K562 (cell line): ENCODE data around the gene SNX30. TPM values are rescaled to one million over a fixed set of nuclear protein-coding genes. Genes with fewer than 3 reads are reported as not detected.

ENCODE experiments used
- ATAC-seq: fragments of 200-7000 bp; cut with Tn5 transposase; 3 replicates; pipeline ENCODE4 v1.9.1; 2020; ENCODE audit warnings: moderate library complexity
- Bru-seq: library from RNA; stranded (reverse); fragments of 400-500 nt; gene quantifications from one replicate; lab custom pipeline; 2021; lab: Mats Ljungman, UMichigan
- BruChase-seq, 2 experiments: library from RNA; stranded (reverse); fragments of 400-500 nt; gene quantifications; one replicate each; lab custom pipeline; 2021; lab: Mats Ljungman, UMichigan
- BruUV-seq: library from RNA; stranded (reverse); fragments of 400-500 nt; replicated peaks from 2 replicates; lab custom pipeline; 2021; lab: Mats Ljungman, UMichigan
- CTCF ChIA-PET: fragments of 300-600 bp; formaldehyde crosslinking; extraction: SDS; loops from one replicate; lab custom pipeline; 2021; ENCODE audit warnings: low intra/inter-chr PET ratio; lab: Yijun Ruan, JAX
- POLR2A ChIA-PET: fragments of 300-600, 350-650 bp; sonication (Branson Sonifier 250); formaldehyde crosslinking; extraction: SDS; loops from one replicate; lab custom pipeline; 2021; ENCODE audit warnings: antibody characterized with exemption, inconsistent platforms; lab: Yijun Ruan, JAX
- DNase-seq, 4 experiments: peaks; one replicate each; pipeline versions ENCODE4 v3.0.0 to v3.0.0-alpha.2; 2011 to 2018; ENCODE audit warnings: low spot score in 3 of 4, mixed read lengths in 3 of 4; ENCODE audit errors: extremely low read depth in 1 of 4
- FAIRE-seq: peaks from 2 replicates; lab custom pipeline; 2011; peaks lifted over from hg19 to GRCh38; lab: Jason Lieb, UNC
- H2AFZ ChIP-seq: 2 replicates; pipeline ENCODE4 v1.6.0; 2011; ENCODE audit warnings: low read depth, low read length, control low read depth, inconsistent platforms
- H3K27ac ChIP-seq: fragments of 200-600 bp; 3 replicates; pipeline ENCODE4 v1.8.0; 2011; ENCODE audit warnings: low read depth, mild to moderate bottlenecking, control low read depth, inconsistent platforms, low read length, moderate library complexity, mixed read lengths; ENCODE audit errors: extremely low read depth
- H3K27me3 ChIP-seq, 2 experiments: fragments of 300-600 bp in 1 of 2; 2 replicates in 1 of 2; 3 replicates in 1 of 2; pipeline versions ENCODE4 v1.6.0 to v1.8.0; 2011; ENCODE audit warnings: inconsistent platforms in 2 of 2, low read length in 2 of 2, mild to moderate bottlenecking in 1 of 2, mixed read lengths in 1 of 2, moderate library complexity in 1 of 2; ENCODE audit not compliant: control insufficient read depth in 2 of 2, insufficient read depth in 2 of 2
- H3K36me3 ChIP-seq: fragments of 300-600 bp; 3 replicates; pipeline ENCODE4 v1.8.0; 2011; ENCODE audit warnings: mild to moderate bottlenecking, low read length, inconsistent platforms; ENCODE audit not compliant: control insufficient read depth, insufficient read depth
- H3K4me1 ChIP-seq, 2 experiments: fragments of 200-600 bp in 1 of 2; replicated peaks in 1 of 2; 2 replicates in 1 of 2; 3 replicates in 1 of 2; pipeline versions ENCODE4 v1.5.1 to v1.8.0; 2011; ENCODE audit warnings: inconsistent platforms in 2 of 2, low read length in 2 of 2, mild to moderate bottlenecking in 1 of 2, mixed read lengths in 1 of 2, moderate library complexity in 1 of 2; ENCODE audit not compliant: control insufficient read depth in 2 of 2, insufficient read depth in 2 of 2
- H3K4me2 ChIP-seq: 2 replicates; pipeline ENCODE4 v1.6.1; 2011; ENCODE audit warnings: low read length, control low read depth, inconsistent platforms, mixed read lengths; ENCODE audit not compliant: insufficient read depth
- H3K4me3 ChIP-seq: fragments of 200-600 bp; sonication (generic), shearing (Covaris generic); 2 replicates; pipeline ENCODE4 v1.5.1; 2016; ENCODE audit warnings: control low read depth, inconsistent platforms
- H3K79me2 ChIP-seq: fragments of 200-600 bp; 3 replicates; pipeline ENCODE4 v1.8.0; 2011; ENCODE audit warnings: low read length, inconsistent platforms; ENCODE audit not compliant: control insufficient read depth, insufficient read depth
- H3K9ac ChIP-seq, 2 experiments: 2 replicates each; pipeline versions ENCODE4 v1.6.0 to v1.6.1; 2011; ENCODE audit warnings: low read depth in 2 of 2, low read length in 2 of 2, control low read depth in 1 of 2, inconsistent platforms in 1 of 2, mild to moderate bottlenecking in 1 of 2, mixed read lengths in 1 of 2; ENCODE audit not compliant: insufficient read depth in 1 of 2
- H3K9me1 ChIP-seq: one replicate; pipeline ENCODE4 v1.6.0; 2011; ENCODE audit warnings: inconsistent platforms, mild to moderate bottlenecking, low read length, moderate library complexity; ENCODE audit not compliant: control insufficient read depth, insufficient read depth
- H3K9me3 ChIP-seq: replicated peaks from 2 replicates; pipeline ENCODE4 v1.5.1; 2011; ENCODE audit warnings: low read depth, low read length, inconsistent platforms; ENCODE audit not compliant: control insufficient read depth, insufficient read depth
- H4K20me1 ChIP-seq: replicated peaks from 2 replicates; pipeline ENCODE4 v1.6.1; 2011; ENCODE audit warnings: low read length, inconsistent platforms, mixed read lengths; ENCODE audit not compliant: control insufficient read depth, insufficient read depth
- EHMT2 ChIP-seq: fragments of 450-650 bp; IDR thresholded peaks from 2 replicates; pipeline ENCODE4 v1.6.1; 2018; ENCODE audit warnings: antibody characterized with exemption
- RERE ChIP-seq: sonication (generic); formaldehyde crosslinking; IDR thresholded peaks from 2 replicates; pipeline ENCODE4 v1.8.0; 2023; ENCODE audit warnings: missing genetic modification reagents, mild to moderate bottlenecking, borderline replicate concordance
- SIX5 ChIP-seq, 2 experiments: IDR thresholded peaks; 2 replicates each; pipeline ENCODE4 v1.6.1; 2011; ENCODE audit warnings: low read length in 2 of 2, borderline replicate concordance in 1 of 2, low read depth in 1 of 2, mild to moderate bottlenecking in 1 of 2, moderate library complexity in 1 of 2; ENCODE audit not compliant: insufficient read depth in 1 of 2
- SMARCA4 ChIP-seq: fragments of 450-650 bp; IDR thresholded peaks from 2 replicates; pipeline ENCODE4 v1.6.1; 2016
- TCF7L2 ChIP-seq: fragments of 150-350 bp; IDR thresholded peaks from 2 replicates; pipeline ENCODE4 v1.6.1; 2016; ENCODE audit warnings: low read depth, mild to moderate bottlenecking, low read length, moderate library complexity
- TEAD1 ChIP-seq, 2 experiments: fragments of 450-650 bp in 1 of 2; sonication (generic) in 1 of 2; formaldehyde crosslinking; IDR thresholded peaks; 2 replicates each; pipeline versions ENCODE4 v1.4.0 to v1.8.0; 2020 to 2022; ENCODE audit warnings: mild to moderate bottlenecking in 2 of 2, missing genetic modification reagents in 1 of 2
- ZKSCAN1 ChIP-seq: fragments of 150-350 bp; IDR thresholded peaks from 2 replicates; pipeline ENCODE4 v1.6.1; 2016; ENCODE audit warnings: low read depth, low read length
- ZNF124 ChIP-seq: sonication (generic); formaldehyde crosslinking; IDR thresholded peaks from 2 replicates; pipeline ENCODE4 v1.8.1; 2022; ENCODE audit warnings: missing genetic modification reagents
- ZNF253 ChIP-seq: fragments of 250-450 bp; sonication (Bioruptor Pico); conservative IDR thresholded peaks from 2 replicates; pipeline ENCODE4 v1.6.1; 2021; ENCODE audit warnings: mild to moderate bottlenecking
- WGBS: fragments of 100-300 bp; shearing (Covaris generic); methylation state at CpG from one replicate; pipeline ENCODE4 v1.1.6; 2016; ENCODE audit warnings: low coverage, mixed read lengths; ENCODE audit not compliant: insufficient coverage; ENCODE audit errors: missing lambda C conversion rate; 5-methylcytosine and 5-hydroxymethylcytosine counted together
- in situ Hi-C: fragments of 300-500 bp; cut with MboI; formaldehyde crosslinking; loops from 4 replicates; pipeline ENCODE4 v1.15.0; 2018; ENCODE audit warnings: inconsistent platforms, mixed read lengths
- intact Hi-C: fragments of 100-400 bp; cut with micrococcal nuclease; formaldehyde crosslinking; loops from 2 replicates; pipeline ENCODE4 v1.14.2; 2022
- long read RNA-seq, 3 experiments: library from polyadenylated mRNA in 2 of 3; library from RNA in 1 of 3; unstranded in 2 of 3; stranded (forward) in 1 of 3; transcript quantifications; one replicate each; pipeline ENCODE4 v2.0.0, GENCODE V29; 2019 to 2022
- polyA minus RNA-seq, 3 experiments: library from RNA; depleted of rRNA, polyadenylated mRNA; stranded (reverse); fragments of >200 nt; gene quantifications; 2 replicates each; pipeline ENCODE4 v1.2.3, GENCODE V29; 2011
- polyA plus RNA-seq, 8 experiments: library from polyadenylated mRNA; depleted of rRNA in 4 of 8; stranded (reverse) in 5 of 8; unstranded in 3 of 8; fragments of >200 nt; fragmentation: Nextera tagmentation in 2 of 8; fragmentation: Illumina TruSeq in 1 of 8; extraction: Ambion mirVana in 2 of 8; extraction: Trizol in 1 of 8; gene quantifications; 2 replicates each; pipeline versions ENCODE4 v1.2.1 to v1.2.3, GENCODE V29; 2011 to 2014; ENCODE audit warnings: inconsistent platforms in 1 of 8, missing spikeins in 1 of 8
- total RNA-seq, 7 experiments: library from RNA; depleted of rRNA in 6 of 7; stranded (reverse); fragments of >200 nt in 6 of 7; fragmentation: Illumina TruSeq in 2 of 7; extraction: Trizol in 2 of 7; gene quantifications; 2 replicates each; pipeline versions ENCODE4 v1.2.1 to v1.2.3, GENCODE V29; 2011 to 2021; ENCODE audit warnings: low replicate concordance in 1 of 7

SNX30 gene
- 5.4 and 7.0 TPM in 2 replicates for total RNA-seq (2011; cell fraction: chromatin; rRNA removed; ENCODE audit: low replicate concordance)
- total RNA-seq (2011; cell fraction: nucleolus; rRNA removed): 2.7 and 2.9 TPM in 2 replicates
- total RNA-seq (2011; cell fraction: nucleoplasm; rRNA removed): 5.1 and 7.3 TPM in 2 replicates
- 3.3 and 3.6 TPM in 2 replicates for total RNA-seq (2014; rRNA removed)
- total RNA-seq (2014; rRNA removed; fragmentation: Illumina TruSeq; extraction: Trizol): 4.5 and 5.0 TPM in 2 replicates
- total RNA-seq (2015; rRNA removed; fragmentation: Illumina TruSeq; extraction: Trizol): 4.9 and 5.9 TPM in 2 replicates
- 4.2 and 4.8 TPM in 2 replicates for total RNA-seq (2021)
- 2.4 and 3.1 TPM in 2 replicates for polyA plus RNA-seq (2011; rRNA removed)
- 1.3 and 2.7 TPM in 2 replicates for polyA plus RNA-seq (2011; cell fraction: cytosol; rRNA removed)
- 4.7 and 4.8 TPM in 2 replicates for polyA plus RNA-seq (2011; cell fraction: nucleus; rRNA removed)
- polyA plus RNA-seq (2012): 3.2 and 3.8 TPM in 2 replicates
- polyA plus RNA-seq (2014; fragmentation: Illumina TruSeq; extraction: Trizol): 3.9 and 4.4 TPM in 2 replicates
- polyA plus RNA-seq (2014; fragmentation: Nextera tagmentation; extraction: Ambion mirVana): under 1 TPM; 0.76 to 0.99 TPM
- 2.9 and 10.6 TPM in 2 replicates for polyA plus RNA-seq (2014; rRNA removed)
- 6.5 and 8.2 TPM in 2 replicates for polyA minus RNA-seq (2011; rRNA and poly(A)+ RNA removed)
- 2.8 and 3.0 TPM in 2 replicates for polyA minus RNA-seq (2011; cell fraction: cytosol; rRNA and poly(A)+ RNA removed)
- 1.6 and 2.8 TPM in 2 replicates for polyA minus RNA-seq (2011; cell fraction: nucleus; rRNA and poly(A)+ RNA removed)
- percentile 54 among the genes with signal in this experiment for Bru-seq, nascent RNA
- percentile 56 among the genes with signal in this experiment for BruChase-seq, experiment 1, labeled RNA remaining after a 2-hour chase
- BruChase-seq, experiment 2, labeled RNA remaining after a 6-hour chase: percentile 57 among the genes with signal in this experiment
- long read RNA-seq, experiment 1, full-length matches to known transcripts: 2 of 9 reads
- long read RNA-seq, experiment 1, partial matches to known transcripts: 1 of 9 reads
- long read RNA-seq, experiment 1, other reads (novel, unspliced or antisense): 6 of 9 reads
- long read RNA-seq, experiment 2, partial matches to known transcripts: 1 of 3 reads
- long read RNA-seq, experiment 2, other reads (novel, unspliced or antisense): 2 of 3 reads
- long read RNA-seq, experiment 3, partial matches to known transcripts: 0 of 1 reads
- long read RNA-seq, experiment 3, other reads (novel, unspliced or antisense): 1 of 1 reads

- ChIA-PET POLR2A (interaction anchor here (0.6 to 2.5 kb wide), 8 partner anchors 14 to 1004 kb away, joined by 3 to 11 read pairs (median 4); no protein-coding TSS in a partner anchor), CTCF (no interaction called here)
- Histone ChIP-seq H3K27ac (peak within 1 kb of the TSS; percentile 80), H3K36me3 (no peaks in the 10 kb centered on the region), H4K20me1 (no peaks in the 10 kb centered on the region; the same call in 1 of the 2 replicates), H3K9me1 (no peaks in the 10 kb centered on the region), H3K4me2 (peak within 1 kb of the TSS; percentile 98), H3K4me1 (peaks cover 15 to 19% of the 10 kb centered on the region in 2 experiments), H3K79me2 (peaks cover 16% of the 10 kb centered on the region; the same call in 2 of the 3 replicates), H3K4me3 (peak within 1 kb of the TSS; percentile 50), H2AFZ (peak within 1 kb of the TSS; percentile 100), H3K9ac (peak within 1 kb of the TSS; percentile 81 to 97), H3K9me3 (no peaks in the 10 kb centered on the region), H3K27me3 (no peaks in the 10 kb centered on the region)
- FAIRE-seq: peak; percentile 88
- TSS peak; percentile 89 for BruUV-seq
- intact Hi-C loops: no loop called here
- ATAC-seq: peak; percentile 95
- DNase-seq: peak; percentile 94 to 97 (median 96)
- WGBS: 0% methylated on average over 21 of the region's 49 CpGs
- in situ Hi-C loops: no loop called here
- TF ChIP-seq ZNF124 (CRISPR knock-in tag): no peak
- TF ChIP-seq ZKSCAN1: no peak
- no peak for TF ChIP-seq TCF7L2
- 0 out of 2 replicates have a peak, but pooled peaks have one; percentile 50 for TF ChIP-seq SMARCA4
- no peak for TF ChIP-seq RERE (CRISPR knock-in tag)
- TF ChIP-seq EHMT2: no peak
- no peak; a peak in 1 of 4 replicates for TF ChIP-seq TEAD1 (CRISPR knock-in tag; IDR thresholded peaks at IDR 0.05)
- no peak for TF ChIP-seq SIX5 (IDR thresholded peaks at IDR 0.05; ENCODE audit: borderline replicate concordance in 1 of 2, insufficient read depth in 1 of 2, low read depth in 1 of 2, low read length in 2 of 2)
- no peak for TF ChIP-seq ZNF253 (CRISPR knock-in tag)
Measured at GRCh38 chr9:112750016-112750763, at the start of gene SNX30. SNX30 (plus strand) TSS chr9:112750760; CDS start chr9:112751002, 242 bp downstream.
